Dendritic cell treated with granulocyte-macrophage colony-stimulating factor and Interleukin-4, amounts not matched to agents 40 ng/mL and 50 ng/mL, for 4 days (primary cell): Measurements from ENCODE around the gene NHLRC4.

Experiments
- H3K27ac Mint-ChIP-seq: one replicate; pipeline ENCODE4 v1.8.0; 2022; ENCODE audit warnings: mild to moderate bottlenecking, mixed read lengths
- H3K27me3 Mint-ChIP-seq: one replicate; pipeline ENCODE4 v1.8.0; 2022; ENCODE audit warnings: mild to moderate bottlenecking, mixed read lengths
- H3K36me3 Mint-ChIP-seq: one replicate; pipeline ENCODE4 v1.8.0; 2022; ENCODE audit warnings: low read depth, mixed read lengths
- H3K4me1 Mint-ChIP-seq: one replicate; pipeline ENCODE4 v1.8.0; 2022; ENCODE audit warnings: low read depth, mixed read lengths
- H3K4me3 Mint-ChIP-seq: one replicate; pipeline ENCODE4 v1.8.0; 2022; ENCODE audit warnings: mild to moderate bottlenecking, moderate library complexity, mixed read lengths
- H3K9me3 Mint-ChIP-seq: one replicate; pipeline ENCODE4 v1.8.0; 2022; ENCODE audit warnings: mixed read lengths
- intact Hi-C: fragments of 100-400 bp; cut with micrococcal nuclease; formaldehyde crosslinking; loops from one replicate; pipeline ENCODE4 v1.15.0; 2022

NHLRC4 gene

GRCh38 chr16:563072-563644 lies 3.6 kb upstream of the NHLRC4 start:
- no peaks in the 10 kb centered on the region for H3K9me3 Mint-ChIP-seq
- peaks cover 34% of the 10 kb centered on the region for H3K27me3 Mint-ChIP-seq
- peaks cover 12% of the 10 kb centered on the region for H3K4me1 Mint-ChIP-seq
- intact Hi-C loops = no loop called here
- H3K36me3 Mint-ChIP-seq = no peaks in the 10 kb centered on the region
- no peak overlapping the region for H3K4me3 Mint-ChIP-seq
- H3K27ac Mint-ChIP-seq = no peak overlapping the region

GRCh38 chr16:564690-565418 lies 2.0 kb upstream of the NHLRC4 start:
- H3K27me3 Mint-ChIP-seq = peaks cover 19% of the 10 kb centered on the region
- no peaks in the 10 kb centered on the region for H3K36me3 Mint-ChIP-seq
- no peaks in the 10 kb centered on the region for H3K9me3 Mint-ChIP-seq
- no peak overlapping the region for H3K27ac Mint-ChIP-seq
- H3K4me1 Mint-ChIP-seq = peaks cover 25% of the 10 kb centered on the region
- no peak overlapping the region for H3K4me3 Mint-ChIP-seq
- intact Hi-C loops = no loop called here

DNA sequence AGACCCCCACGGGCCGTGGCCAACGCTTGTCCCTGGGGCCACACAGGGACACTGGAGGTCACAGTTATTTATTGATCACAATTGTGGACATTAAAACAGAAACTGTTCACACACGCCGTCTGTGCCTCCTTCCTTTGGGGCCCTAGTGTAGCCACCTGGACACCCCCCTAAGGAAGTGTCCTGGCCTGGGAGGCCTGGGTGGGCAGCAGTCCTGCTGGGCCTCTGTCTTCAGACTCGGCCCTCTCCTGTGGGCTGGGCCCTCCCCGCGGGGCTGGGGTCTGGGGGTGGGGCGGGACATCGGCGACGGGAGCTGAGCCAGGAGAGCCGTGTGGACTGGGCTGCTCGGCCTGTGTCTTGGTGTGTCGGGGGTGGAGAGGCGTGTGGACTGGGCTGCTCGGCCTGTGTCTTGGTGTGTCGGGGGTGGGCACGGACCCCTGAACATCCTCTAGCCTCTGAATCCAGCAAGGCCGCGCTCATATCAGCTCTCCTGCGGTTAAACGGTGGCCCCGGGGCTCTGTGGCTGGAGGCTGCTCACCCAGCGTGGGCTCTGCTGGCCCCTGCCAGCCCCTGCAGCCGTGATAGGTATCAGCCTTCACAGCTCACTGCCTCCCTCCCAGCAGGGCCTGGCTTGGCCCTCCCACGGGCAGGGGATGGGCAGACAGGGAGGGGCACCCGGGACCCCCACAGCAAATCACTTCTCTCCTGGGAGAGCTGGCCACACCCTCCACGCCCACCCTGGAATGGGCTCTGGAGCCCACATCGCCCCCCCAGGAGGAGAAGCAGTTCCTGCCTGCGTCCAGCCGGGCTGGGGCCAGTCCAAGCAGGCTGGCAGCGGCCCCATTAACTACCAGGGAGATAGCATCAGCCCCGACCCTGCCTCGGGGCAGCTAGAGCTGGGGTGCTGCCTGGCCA lies 1.1 kb upstream of the NHLRC4 start:
- H3K4me3 Mint-ChIP-seq = no peak overlapping the region
- peaks cover 19% of the 10 kb centered on the region for H3K27me3 Mint-ChIP-seq
- no peaks in the 10 kb centered on the region for H3K9me3 Mint-ChIP-seq
- intact Hi-C loops = no loop called here
- peaks cover 28% of the 10 kb centered on the region for H3K4me1 Mint-ChIP-seq
- no peak overlapping the region for H3K27ac Mint-ChIP-seq
- no peaks in the 10 kb centered on the region for H3K36me3 Mint-ChIP-seq

DNA sequence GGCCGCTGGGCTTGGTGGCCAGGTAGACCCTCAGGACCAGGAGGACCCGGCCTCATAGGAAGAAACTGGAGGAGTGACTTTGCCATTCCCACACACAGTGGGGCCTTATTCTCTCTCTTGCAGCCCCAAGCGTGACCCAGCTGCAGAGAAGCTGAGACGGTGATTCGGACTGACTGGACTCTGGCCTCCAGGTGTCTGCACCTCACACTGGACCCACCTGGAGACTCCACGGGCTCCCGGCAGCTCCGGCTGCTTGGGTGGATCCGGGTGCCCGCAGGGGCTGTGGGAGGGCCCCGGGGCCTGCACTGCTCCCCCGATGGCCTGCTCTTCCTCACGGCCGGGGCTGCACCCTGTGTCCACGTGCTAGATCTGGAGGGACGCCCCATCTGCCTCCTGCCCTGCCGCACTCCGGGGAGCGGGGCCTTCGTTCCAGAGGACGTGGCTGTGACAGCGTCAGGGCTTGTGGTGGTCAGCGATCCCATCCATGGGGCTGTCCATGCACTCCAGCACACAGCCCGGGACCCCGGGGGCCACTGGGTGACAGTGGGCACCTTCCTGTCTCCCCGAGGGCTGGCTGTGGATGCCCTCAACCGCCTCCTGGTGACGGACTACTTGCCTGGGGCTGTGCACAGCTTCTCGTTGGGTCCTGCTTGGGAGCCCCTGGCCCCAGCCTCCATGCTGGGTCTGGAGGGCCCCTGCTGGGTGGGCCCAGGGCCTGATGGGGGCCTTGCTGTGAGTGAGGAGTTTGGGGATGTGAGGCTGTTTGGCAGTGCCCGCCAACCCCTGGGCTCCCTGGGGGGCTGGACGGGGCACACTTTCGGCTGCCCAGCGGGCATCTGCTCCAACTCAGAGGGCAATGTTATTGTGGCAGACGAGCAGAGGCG lies 810 bp downstream of the NHLRC4 start:
- intact Hi-C loops = no loop called here
- H3K27me3 Mint-ChIP-seq = peaks cover 3% of the 10 kb centered on the region
- H3K4me3 Mint-ChIP-seq = no peak overlapping the region
- H3K36me3 Mint-ChIP-seq = peaks cover 9% of the 10 kb centered on the region
- H3K4me1 Mint-ChIP-seq = peaks cover 43% of the 10 kb centered on the region
- peak overlapping the region; percentile 76 for H3K27ac Mint-ChIP-seq
- no peaks in the 10 kb centered on the region for H3K9me3 Mint-ChIP-seq

GRCh38 chr16:568401-569258 lies 1.8 kb downstream of the NHLRC4 start:
- intact Hi-C loops = no loop called here
- peak overlapping the region; percentile 91 for H3K27ac Mint-ChIP-seq
- peaks cover 12% of the 10 kb centered on the region for H3K36me3 Mint-ChIP-seq
- H3K9me3 Mint-ChIP-seq = no peaks in the 10 kb centered on the region
- peaks cover 43% of the 10 kb centered on the region for H3K4me1 Mint-ChIP-seq
- H3K27me3 Mint-ChIP-seq = no peaks in the 10 kb centered on the region
- H3K4me3 Mint-ChIP-seq = peak overlapping the region; percentile 83

GRCh38 chr16:569445-570254 lies 2.8 kb downstream of the NHLRC4 start, which contains the start of gene PIGQ:
Gene PIGQ (plus strand): TSS chr16:569968. CDS start chr16:574075, 4,107 bp downstream.
- Mint-ChIP-seq H3K4me1 (peaks cover 43% of the 10 kb centered on the region), H3K4me3 (peak within 1 kb of the TSS; percentile 83), H3K27me3 (no peaks in the 10 kb centered on the region), H3K36me3 (peaks cover 22% of the 10 kb centered on the region), H3K9me3 (no peaks in the 10 kb centered on the region), H3K27ac (peak within 1 kb of the TSS; percentile 91)
- intact Hi-C loops = no loop called here

- Mint-ChIP-seq H3K9me3 (no peaks in the 10 kb centered on the region), H3K27ac (no peak overlapping the region), H3K4me3 (no peak overlapping the region), H3K27me3 (no peaks in the 10 kb centered on the region), H3K36me3 (peaks cover 44% of the 10 kb centered on the region), H3K4me1 (peaks cover 31% of the 10 kb centered on the region)
- intact Hi-C loops = no loop called here
These were observed 6.3 kb downstream of the NHLRC4 start for GRCh38 chr16:572865-573650.

GRCh38 chr16:574021-574760 lies 7.4 kb downstream of the NHLRC4 start:
- no peak overlapping the region for H3K4me3 Mint-ChIP-seq
- intact Hi-C loops = no loop called here
- peaks cover 23% of the 10 kb centered on the region for H3K4me1 Mint-ChIP-seq

DNA sequence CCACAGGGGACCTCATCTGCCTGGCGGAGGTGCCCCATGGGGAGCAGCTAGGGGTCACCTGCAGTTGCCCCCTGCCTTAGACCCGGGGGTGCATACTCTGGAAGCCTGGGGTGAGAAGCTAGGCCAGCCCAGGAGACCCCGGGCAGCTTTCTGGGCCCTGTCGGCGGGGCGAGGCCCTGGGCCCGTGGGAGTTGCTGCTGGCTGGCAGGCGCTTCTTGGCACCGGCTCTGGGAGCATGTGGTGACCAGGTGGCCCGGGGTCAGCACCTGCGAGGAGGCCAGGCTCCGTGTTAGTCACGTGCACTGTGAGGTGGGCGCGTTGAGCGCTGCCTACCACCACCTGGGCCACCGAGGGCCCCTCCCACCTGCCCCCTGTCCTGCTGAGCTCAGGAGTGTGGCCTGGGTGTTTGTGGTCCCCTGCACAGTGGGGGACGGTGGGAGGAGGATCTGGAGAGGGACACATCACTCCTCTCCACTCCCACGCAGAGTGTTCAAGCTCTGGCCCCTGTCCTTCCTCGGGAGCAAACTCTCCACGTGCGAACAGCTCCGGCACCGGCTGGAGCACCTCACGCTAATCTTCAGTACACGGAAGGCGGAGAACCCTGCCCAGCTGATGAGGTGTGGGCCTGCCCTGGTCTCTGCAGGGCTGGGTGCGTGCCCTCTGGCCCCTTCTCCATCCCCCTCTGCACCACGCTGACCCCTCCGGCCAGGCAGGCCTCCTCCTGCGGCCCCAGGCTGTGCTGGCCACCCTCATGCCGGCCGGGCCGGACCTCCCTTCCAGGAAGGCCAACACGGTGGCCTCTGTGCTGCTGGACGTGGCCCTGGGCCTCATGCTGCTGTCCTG lies 8.8 kb downstream of the NHLRC4 start:
- no peaks in the 10 kb centered on the region for H3K27me3 Mint-ChIP-seq
- H3K27ac Mint-ChIP-seq = no peak overlapping the region

More at GRCh38 chr16:574021-574760, 7.4 kb downstream of the NHLRC4 start:
- Mint-ChIP-seq H3K27me3 (no peaks in the 10 kb centered on the region), H3K27ac (no peak overlapping the region), H3K9me3 (no peaks in the 10 kb centered on the region), H3K36me3 (peaks cover 44% of the 10 kb centered on the region)

GRCh38 chr16:576197-576822 lies 9.5 kb downstream of the NHLRC4 start:
- intact Hi-C loops = no loop called here
- Mint-ChIP-seq H3K36me3 (peaks cover 58% of the 10 kb centered on the region), H3K4me1 (peaks cover 9% of the 10 kb centered on the region), H3K9me3 (no peaks in the 10 kb centered on the region), H3K4me3 (no peak overlapping the region), H3K27ac (peak overlapping the region; percentile 4), H3K27me3 (no peaks in the 10 kb centered on the region)

More for the DNA sequence above, 8.8 kb downstream of the NHLRC4 start:
- H3K36me3 Mint-ChIP-seq = peaks cover 51% of the 10 kb centered on the region
- H3K4me1 Mint-ChIP-seq = peaks cover 17% of the 10 kb centered on the region
- intact Hi-C loops = no loop called here
- H3K4me3 Mint-ChIP-seq = no peak overlapping the region
- H3K9me3 Mint-ChIP-seq = no peaks in the 10 kb centered on the region
